GM19455 (cell line): ENCODE results near the gene ME1.
"Not testable (repeated sequence)": the region's sequence is repeated elsewhere in the genome, so short reads cannot be mapped to it uniquely, and the experiment has no call there.

Experiments used
- ATAC-seq: cut with Tn5 transposase; IDR thresholded peaks from one replicate; pipeline ENCODE4 v1.9.1; 2021; ENCODE audit not compliant: unreplicated experiment

Gene ME1

GRCh38 chr6:83432636-83433035 lies 1.8 kb upstream of the ME1 start:
- no peak for ATAC-seq

DNA sequence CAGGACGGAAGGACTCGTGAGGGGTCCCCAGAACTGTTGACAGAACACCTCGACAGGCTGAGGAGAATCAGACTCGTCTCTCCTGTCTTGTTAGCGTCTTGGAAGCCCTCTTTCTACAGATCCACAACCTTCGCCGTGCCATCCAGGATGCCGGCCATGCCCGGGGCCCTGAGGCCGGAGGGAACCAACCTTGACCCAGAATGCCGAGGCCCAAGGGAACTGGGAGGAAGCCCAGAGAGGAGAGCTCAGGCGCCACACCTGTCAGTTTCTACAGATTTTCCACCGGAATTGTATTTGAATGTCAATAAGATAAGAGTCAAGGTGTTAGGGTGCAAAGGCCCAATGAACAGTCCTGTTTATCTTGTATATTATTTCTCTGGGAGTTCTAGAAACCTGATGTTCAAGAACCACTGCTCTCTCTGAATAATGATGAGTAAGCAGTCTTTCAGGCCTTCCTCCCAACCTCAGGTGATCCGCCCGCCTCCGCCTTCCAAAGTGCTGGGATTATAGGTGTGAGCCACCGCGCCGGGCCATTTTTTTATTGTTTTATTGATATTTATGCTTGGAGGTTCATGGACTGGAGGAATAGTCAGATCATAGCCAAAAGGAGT lies 799 bp upstream of the ME1 start:
- no peak for ATAC-seq

- no peak for ATAC-seq
Observed at GRCh38 chr6:83429857-83430610, 817 bp downstream of the ME1 start.

DNA sequence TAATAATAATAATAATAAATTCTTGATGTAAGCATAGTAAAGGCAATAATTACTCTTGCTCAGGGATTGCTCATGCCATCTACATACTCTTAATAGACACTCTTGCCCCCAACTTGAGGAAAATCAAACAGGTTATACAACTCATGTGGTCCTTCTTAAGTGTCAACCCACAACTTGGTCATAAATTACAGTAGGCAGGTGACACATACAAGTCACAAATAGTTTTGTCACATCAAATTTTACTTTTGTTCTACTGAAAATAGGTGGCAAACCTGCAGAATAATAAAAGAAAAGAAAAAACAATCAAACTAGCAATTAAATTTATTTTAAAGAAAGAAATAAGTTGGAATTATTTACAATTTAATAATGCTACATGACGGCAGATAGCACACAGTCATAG lies 1.6 kb downstream of the ME1 start:
- ATAC-seq = no peak

GRCh38 chr6:83424392-83425018 lies 6.3 kb downstream of the ME1 start:
- no peak for ATAC-seq

DNA sequence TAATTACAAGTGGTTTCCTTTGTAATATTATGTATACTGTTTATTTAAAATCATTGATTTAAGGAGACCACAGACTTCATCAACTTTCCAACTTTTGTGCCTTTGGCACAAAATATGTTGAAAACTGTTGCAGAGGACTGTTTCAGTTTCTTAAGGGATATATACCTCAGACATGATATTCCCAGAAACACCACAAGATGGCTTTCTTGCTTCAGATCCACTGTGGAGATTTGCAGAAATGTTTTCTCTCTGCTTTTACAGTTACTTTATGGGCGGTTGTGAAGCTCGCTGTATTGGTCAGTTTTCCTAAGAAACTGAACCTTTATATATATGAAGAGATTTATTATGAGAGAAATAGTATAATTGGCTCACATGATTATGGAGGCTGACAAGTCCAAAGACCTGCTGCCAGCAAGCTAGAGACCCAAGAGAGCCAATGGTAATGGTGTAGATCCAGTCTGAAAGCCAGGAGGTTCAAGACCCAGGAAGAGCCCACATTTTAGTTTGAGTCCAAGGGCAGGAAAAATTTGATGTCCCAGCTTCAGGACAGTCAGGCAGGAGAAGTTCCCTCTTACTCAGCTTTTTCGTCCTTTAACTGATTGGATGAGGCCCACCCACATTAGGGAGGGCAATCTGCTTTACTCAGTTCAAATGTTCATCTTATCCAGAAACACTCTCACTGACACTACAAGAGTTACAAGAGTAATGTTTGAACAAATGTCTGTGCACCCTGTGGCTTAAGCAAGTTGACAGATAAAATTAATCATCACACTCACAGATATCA lies 12.8 kb downstream of the ME1 start:
- no peak for ATAC-seq

GRCh38 chr6:83413068-83413467 lies 17.8 kb downstream of the ME1 start:
- ATAC-seq = no peak

DNA sequence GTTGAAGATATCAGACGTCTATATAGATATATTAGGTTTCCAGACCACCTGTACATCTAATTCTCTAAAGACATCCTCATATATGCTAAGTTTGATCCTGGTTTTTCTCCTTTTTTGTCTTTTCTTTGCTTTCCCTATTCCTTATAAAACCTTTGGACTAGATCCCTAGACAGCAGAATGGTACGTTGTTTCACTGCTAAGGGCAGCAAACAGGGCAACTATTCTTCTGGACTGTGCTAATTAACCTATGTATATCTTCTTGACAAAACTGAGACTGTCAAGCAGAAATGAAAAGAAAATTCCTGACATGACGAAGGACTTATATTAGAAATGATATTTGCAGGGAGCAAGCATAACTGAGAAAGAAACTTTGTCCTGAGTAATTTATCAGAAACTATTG lies 19.1 kb downstream of the ME1 start:
- no peak for ATAC-seq

DNA sequence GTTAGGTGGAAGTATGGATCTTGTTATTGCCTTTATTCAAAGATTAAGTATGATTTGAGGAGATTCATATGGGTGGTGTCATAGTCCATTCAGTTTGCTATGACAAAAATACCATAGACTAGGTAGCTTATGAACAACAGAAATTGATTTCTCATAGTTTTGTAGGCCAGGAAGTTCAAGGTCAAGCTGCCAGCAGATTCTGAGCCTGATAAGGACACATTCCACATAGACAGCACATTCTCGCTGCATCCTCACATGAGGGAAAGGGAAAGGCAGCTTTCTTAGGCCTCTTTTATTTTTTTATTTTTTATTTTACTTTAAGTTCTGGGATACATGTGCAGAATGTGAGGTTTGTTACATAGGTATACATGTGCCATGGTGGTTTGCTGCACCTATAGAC lies 27.7 kb downstream of the ME1 start:
- no peak for ATAC-seq

- no peak for ATAC-seq
Observed at GRCh38 chr6:83389606-83390005, 41.2 kb downstream of the ME1 start.

GRCh38 chr6:83385473-83385872 lies 45.4 kb downstream of the ME1 start:
- ATAC-seq = no peak

GRCh38 chr6:83384751-83385150 lies 46.1 kb downstream of the ME1 start:
- no peak for ATAC-seq

DNA sequence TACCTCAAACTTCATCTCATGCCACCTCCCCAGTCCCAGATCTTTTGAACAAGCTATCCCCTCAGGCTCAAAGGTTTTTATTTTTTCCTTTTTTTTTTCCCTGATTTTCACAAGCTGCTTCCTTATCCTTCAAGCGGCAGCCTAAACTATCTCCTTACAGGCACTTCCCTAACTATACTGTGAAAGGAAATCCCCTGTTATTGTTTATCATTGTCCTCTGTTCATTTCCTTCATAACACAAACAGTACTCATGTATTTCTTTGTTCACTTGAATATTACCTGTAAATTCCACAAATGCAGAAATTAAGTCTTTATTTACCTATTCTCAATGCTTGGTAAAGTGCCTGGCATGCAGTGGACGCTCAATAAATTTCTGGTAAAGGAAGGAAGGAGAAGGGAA lies 48.9 kb downstream of the ME1 start:
- no peak for ATAC-seq

GRCh38 chr6:83378621-83379388 lies 52.0 kb downstream of the ME1 start:
- ATAC-seq = no peak

DNA sequence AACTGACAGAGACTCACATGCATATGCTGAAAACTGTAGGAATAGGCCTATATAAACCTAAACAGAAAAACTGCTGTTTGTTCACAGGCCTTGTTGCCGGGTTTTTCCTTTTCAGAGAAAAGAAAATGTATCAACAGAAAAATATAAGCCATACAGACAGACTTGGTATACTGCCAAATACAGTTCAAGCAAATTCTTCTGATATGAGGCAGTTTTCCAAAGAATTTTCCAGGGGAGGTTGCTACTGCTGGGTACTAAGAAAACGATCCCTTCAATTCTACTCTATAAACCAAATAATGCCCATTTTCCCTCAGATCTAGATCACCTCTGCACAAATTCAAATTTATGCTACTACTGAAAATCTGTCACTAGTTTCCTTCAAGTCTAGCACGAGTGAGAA lies 59.4 kb downstream of the ME1 start:
- ATAC-seq = no peak

DNA sequence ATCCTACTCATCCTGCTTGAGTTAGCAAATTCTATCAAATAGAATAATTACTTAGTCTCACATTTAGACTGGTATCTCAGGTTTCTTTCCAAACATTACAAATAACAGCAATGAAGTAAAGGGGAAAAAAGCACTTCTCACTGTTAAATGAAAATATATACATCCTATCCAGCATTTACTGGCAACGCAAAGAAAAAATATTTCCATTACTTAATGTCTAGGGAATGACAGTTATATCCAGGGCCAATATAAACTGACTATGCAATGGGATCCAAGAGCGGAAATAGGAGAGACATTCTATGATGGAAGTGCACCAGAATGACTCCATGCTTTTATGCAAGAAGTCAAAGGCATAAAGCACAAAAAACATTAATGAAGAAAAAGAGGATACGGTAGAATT lies 60.3 kb downstream of the ME1 start:
- no peak for ATAC-seq

DNA sequence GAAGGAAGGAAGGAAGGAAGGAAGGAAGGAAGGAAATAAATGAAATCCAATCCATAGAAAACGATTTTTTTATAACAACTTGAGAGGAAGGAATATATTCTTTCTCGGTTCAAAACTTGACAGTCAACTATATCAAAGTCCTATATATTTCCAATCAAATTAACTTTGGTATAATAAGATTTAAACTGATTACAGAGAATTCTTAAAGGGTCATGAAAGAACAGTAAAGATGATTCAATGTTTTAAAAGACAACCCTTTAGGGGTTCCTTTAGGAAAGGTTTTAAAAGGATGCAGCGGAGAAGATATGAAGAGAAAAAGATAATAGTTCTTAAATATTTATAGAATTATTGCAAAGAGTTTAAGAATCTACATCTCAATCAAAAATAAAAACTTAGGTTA lies 61.2 kb downstream of the ME1 start:
- no peak for ATAC-seq

- ATAC-seq = no peak
Observed at GRCh38 chr6:83368577-83368976, 62.3 kb downstream of the ME1 start.

DNA sequence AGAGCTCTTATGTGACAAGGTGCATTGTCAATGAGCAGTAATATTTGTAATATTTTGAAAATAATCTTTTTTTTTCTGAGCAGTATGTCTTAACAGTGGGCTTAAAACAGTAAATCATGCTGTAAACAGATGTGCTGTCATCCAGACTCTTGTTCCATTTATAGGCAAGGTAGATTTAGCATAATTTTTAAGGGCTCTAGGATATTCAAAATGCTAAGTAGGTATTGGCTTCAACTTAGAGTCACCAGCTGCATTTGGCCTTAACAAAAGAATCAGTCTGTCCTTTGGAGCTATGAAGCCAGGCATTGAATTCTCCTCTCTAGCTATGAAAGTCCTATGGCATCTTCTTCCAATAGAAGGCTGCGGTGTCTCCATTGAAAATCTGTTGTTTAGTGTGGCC lies 63.7 kb downstream of the ME1 start:
- no peak for ATAC-seq

GRCh38 chr6:83365931-83366330 lies 64.9 kb downstream of the ME1 start:
- ATAC-seq = no peak

DNA sequence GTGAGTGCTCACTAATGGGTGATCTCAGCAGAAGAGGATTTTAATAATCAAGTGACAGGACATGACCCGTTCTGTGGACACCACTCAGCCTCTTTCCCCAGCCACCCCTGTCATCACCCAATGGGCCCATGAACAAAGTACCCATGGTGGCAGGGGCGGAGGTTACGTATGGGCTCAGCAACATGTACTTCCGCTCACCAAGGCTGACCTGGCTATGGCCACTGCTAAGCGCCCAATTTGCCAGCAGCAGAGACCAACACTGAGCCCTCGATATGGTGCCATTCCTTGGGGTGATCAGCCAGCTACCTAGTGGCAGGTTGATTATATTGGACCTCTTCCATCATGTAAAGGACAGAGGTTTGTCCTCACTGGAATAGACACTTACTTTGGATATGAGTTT lies 68.5 kb downstream of the ME1 start:
- ATAC-seq = not testable (repeated sequence)
